Subcutaneous adipose tissue (tissue), 4 donors: Measurements from ENCODE around the gene EXOC4. TPM values are rescaled to one million over a fixed set of nuclear protein-coding genes. Genes with fewer than 3 reads are reported as not detected.

Experiments
- total RNA-seq, 4 donors: library from RNA; depleted of rRNA; stranded (reverse); fragments of >200 nt; gene quantifications; one replicate each; pipeline ENCODE4 v1.1.0, GENCODE V29; 2016
- TF ChIP-seq, protein P1 (sequence below): fragments of 450-650 bp; IDR thresholded peaks from one replicate; pipeline ENCODE4 v1.5.1; 2016; ENCODE audit warnings: low read depth, mild to moderate bottlenecking, control low read depth, antibody characterized with exemption, moderate library complexity

The EXOC4 gene
- total RNA-seq, 4 donors from 2014 or later: 62.9 to 84.3 (median 77.3) TPM

DNA sequence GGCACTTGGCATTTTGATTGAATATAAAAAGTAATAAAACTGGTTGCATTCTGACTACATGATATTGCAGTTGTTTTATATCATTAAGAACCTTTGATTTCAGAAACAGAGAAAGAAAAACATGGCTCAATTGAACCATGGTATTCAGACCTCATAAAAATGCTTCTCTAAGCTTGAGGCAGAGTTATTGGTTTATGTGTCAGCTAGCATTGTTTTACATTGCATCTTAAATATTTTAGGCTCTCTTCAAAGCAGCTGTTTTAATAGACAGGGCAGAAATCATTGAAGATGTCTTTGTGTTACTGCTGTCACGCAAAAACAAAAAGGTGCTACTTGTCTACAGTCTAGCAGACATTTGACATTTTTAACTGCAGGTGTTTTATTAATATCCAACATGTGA is 299.2 kb downstream of the EXOC4 start:
- TF ChIP-seq, protein P1, sequence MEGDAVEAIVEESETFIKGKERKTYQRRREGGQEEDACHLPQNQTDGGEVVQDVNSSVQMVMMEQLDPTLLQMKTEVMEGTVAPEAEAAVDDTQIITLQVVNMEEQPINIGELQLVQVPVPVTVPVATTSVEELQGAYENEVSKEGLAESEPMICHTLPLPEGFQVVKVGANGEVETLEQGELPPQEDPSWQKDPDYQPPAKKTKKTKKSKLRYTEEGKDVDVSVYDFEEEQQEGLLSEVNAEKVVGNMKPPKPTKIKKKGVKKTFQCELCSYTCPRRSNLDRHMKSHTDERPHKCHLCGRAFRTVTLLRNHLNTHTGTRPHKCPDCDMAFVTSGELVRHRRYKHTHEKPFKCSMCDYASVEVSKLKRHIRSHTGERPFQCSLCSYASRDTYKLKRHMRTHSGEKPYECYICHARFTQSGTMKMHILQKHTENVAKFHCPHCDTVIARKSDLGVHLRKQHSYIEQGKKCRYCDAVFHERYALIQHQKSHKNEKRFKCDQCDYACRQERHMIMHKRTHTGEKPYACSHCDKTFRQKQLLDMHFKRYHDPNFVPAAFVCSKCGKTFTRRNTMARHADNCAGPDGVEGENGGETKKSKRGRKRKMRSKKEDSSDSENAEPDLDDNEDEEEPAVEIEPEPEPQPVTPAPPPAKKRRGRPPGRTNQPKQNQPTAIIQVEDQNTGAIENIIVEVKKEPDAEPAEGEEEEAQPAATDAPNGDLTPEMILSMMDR: no peak

DNA sequence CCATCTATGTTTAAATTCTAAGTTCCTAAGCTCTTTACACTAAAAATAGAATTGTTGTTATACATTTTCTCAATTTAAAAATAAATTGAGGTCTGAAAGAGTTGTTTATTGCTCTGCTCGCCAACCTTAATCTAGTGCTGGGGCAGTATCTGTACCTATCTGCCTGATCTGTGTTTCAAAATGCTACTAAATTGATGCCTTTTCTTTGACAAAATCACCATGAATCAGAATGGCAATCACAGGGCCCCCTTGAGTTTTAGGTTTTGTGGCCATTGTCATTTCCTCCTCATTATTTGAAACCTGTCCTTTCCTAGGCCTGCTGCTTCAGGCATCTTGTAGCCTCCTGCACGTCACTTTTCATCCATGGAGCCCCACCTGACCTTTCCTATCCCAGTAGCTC is 301.5 kb downstream of the EXOC4 start:
- TF ChIP-seq, protein P1: no peak

DNA sequence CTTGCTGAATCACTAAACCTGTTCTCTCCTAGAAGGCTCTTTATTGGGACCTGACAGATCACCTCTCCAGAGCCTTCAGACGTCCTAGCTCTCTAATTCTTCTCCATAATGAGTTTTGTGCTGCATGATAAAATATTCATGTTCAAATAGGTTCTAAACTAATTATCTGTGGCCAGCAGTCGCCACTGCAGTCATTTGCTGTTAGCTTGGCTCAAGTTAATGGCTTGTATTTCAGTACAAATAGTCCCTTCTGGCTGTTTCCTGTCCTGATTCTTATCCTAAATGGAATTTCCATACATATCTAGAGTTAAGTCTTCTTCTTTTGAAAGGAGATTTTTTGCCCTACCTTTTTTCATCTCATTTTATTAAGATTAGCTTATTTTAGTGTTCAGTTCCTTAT is 303.2 kb downstream of the EXOC4 start:
- TF ChIP-seq, protein P1: no peak

DNA sequence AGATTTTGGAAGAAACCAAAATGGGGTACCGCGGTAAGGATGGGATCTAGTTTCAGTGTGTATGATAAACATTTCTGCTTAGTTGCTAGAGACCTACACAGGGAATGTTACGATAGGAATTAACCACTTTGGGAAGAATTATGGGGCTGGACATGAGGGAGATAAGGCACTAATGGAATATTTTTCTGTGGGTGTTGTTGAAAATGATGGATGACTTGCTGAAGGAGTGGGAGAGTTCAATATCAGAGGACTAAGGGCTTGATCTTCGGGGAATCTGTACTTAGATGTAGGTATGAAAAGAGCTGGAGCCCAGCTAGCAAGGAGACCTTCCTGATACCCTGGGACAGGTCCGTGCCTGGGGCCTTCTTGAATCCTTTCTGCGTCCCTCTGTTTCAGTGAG is 303.7 kb downstream of the EXOC4 start:
- TF ChIP-seq, protein P1: no peak

DNA sequence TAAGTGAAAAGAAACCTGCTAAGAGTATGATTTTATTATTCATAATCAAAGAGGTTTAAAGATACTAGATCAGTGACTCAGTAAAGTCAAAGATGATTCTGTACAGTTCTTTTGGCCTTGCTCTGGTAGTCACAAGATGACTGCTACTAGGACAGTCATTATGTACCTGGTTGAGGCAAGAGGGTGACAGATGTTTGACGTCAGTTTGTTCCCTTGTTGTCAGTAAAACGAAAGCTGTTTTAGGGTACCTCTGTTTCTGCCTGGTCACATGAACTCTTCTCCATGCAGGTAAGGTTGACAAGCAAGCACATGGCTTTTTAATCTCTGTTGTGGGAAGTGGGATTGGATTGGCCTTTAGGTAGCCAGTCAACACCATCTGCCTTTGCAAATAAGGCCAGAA is 308.0 kb downstream of the EXOC4 start:
- TF ChIP-seq, protein P1: no peak

DNA sequence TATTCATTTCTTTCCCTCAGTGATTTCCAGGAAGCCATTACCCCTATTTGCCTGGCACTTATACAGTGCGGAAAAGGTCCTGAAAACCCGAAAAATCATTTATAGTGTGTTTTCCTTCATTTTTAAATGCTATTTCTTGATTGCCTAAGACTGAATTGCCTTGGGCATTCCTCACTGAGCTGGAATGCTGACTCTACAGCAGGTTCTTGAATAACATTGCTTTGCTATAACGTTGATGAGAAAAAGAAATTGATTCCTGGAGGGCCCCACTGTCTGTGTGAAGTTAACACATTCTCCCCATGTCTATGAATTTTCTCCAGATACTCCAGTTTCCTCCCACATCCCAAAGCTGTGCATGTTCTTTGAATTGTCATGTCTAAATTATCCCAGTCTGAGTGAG is 308.5 kb downstream of the EXOC4 start:
- TF ChIP-seq, protein P1: no peak

DNA sequence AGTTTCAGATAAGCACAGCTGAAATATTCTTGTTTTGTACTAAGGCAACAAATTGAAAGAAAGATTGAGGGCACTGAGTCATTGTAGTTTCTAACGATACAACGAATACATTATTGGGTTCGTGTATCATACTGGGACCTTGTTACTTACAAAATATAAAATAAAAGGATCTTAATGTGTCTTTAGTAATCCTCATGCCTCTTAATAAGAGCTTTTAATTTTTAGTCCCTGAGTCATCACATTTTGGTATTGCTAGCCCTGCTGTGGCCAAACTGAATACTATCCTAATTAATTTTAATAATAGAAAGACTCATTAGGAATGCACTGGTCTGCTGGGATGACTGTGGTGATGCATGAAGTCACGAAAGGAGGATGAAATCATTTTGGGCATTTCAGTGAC is 309.7 kb downstream of the EXOC4 start:
- TF ChIP-seq, protein P1: no peak
